CD4-positive, CD25-positive, alpha-beta regulatory T cell (primary cell): ENCODE measurements around the gene CD300LD. TPM values are rescaled to one million over a fixed set of nuclear protein-coding genes. Genes with fewer than 3 reads are reported as not detected.

ENCODE experiments used
- ATAC-seq, 2 donors: fragments of 150-1000 bp; cut with Tn5 transposase; one replicate each; pipeline ENCODE4 v1.10.0; 2021; ENCODE audit warnings: low read depth in 2 of 2, moderate number of reproducible peaks in 2 of 2, moderate library complexity in 1 of 2
- DNase-seq, 3 donors: peaks; one replicate each; pipeline versions ENCODE4 v3.0.0 to v3.0.0-alpha.2; 2012 to 2022; ENCODE audit warnings: mixed read lengths in 1 of 3
- H3K27ac ChIP-seq: one replicate; pipeline ENCODE4 v1.7.0; 2013; ENCODE audit warnings: mild to moderate bottlenecking, low read length; ENCODE audit not compliant: insufficient read depth, poor library complexity, severe bottlenecking
- H3K27me3 ChIP-seq: one replicate; pipeline ENCODE4 v1.7.0; 2013; ENCODE audit warnings: low read length; ENCODE audit not compliant: control insufficient read depth, insufficient read depth
- H3K36me3 ChIP-seq: one replicate; pipeline ENCODE4 v1.7.0; 2013; ENCODE audit warnings: mild to moderate bottlenecking, low read length, moderate library complexity; ENCODE audit not compliant: control insufficient read depth, insufficient read depth
- H3K4me1 ChIP-seq: 2 replicates; pipeline ENCODE4 v1.7.0; 2013; ENCODE audit warnings: mild to moderate bottlenecking, low read length; ENCODE audit not compliant: insufficient read depth, control insufficient read depth, poor library complexity, severe bottlenecking
- H3K4me3 ChIP-seq: one replicate; pipeline ENCODE4 v1.7.0; 2013; ENCODE audit warnings: low read depth, mild to moderate bottlenecking, low read length, moderate library complexity
- H3K9me3 ChIP-seq, 2 experiments: 1 replicate in 1 of 2; 2 replicates in 1 of 2; pipeline ENCODE4 v1.7.0; 2013; ENCODE audit warnings: low read length in 2 of 2, mild to moderate bottlenecking in 1 of 2, moderate library complexity in 1 of 2; ENCODE audit not compliant: control insufficient read depth in 2 of 2
- H3K27ac Mint-ChIP-seq, 3 donors: one replicate each; pipeline ENCODE4 v1.8.0; 2020 to 2022; ENCODE audit warnings: mild to moderate bottlenecking in 3 of 3, mixed read lengths in 3 of 3, moderate library complexity in 2 of 3
- H3K27me3 Mint-ChIP-seq: one replicate; pipeline ENCODE4 v1.8.0; 2022; ENCODE audit warnings: mild to moderate bottlenecking, mixed read lengths
- H3K36me3 Mint-ChIP-seq: one replicate; pipeline ENCODE4 v1.8.0; 2020; ENCODE audit warnings: mixed read lengths
- H3K4me1 Mint-ChIP-seq, 4 donors: one replicate each; pipeline ENCODE4 v1.8.0; 2020 to 2022; ENCODE audit warnings: mixed read lengths in 4 of 4, mild to moderate bottlenecking in 1 of 4
- H3K4me3 Mint-ChIP-seq, 4 donors: one replicate each; pipeline ENCODE4 v1.8.0; 2020 to 2022; ENCODE audit warnings: mild to moderate bottlenecking in 4 of 4, mixed read lengths in 4 of 4, moderate library complexity in 3 of 4
- H3K9me3 Mint-ChIP-seq, 7 donors: one replicate each; pipeline ENCODE4 v1.8.0; 2020 to 2022; ENCODE audit warnings: mixed read lengths in 7 of 7, mild to moderate bottlenecking in 3 of 7, moderate library complexity in 2 of 7
- polyA plus RNA-seq, 4 donors: library from polyadenylated mRNA; unstranded; fragments of 300-500 nt; fragmentation: Illumina TruSeq; gene quantifications; one replicate each; pipeline ENCODE4 v1.2.3, GENCODE V29; 2021
- total RNA-seq: library from RNA; stranded (reverse); gene quantifications from one replicate; pipeline ENCODE4 v1.2.3, GENCODE V29; 2022

Gene CD300LD
- total and polyA plus RNA-seq, 5 donors from 2014 or later = not detected

DNA sequence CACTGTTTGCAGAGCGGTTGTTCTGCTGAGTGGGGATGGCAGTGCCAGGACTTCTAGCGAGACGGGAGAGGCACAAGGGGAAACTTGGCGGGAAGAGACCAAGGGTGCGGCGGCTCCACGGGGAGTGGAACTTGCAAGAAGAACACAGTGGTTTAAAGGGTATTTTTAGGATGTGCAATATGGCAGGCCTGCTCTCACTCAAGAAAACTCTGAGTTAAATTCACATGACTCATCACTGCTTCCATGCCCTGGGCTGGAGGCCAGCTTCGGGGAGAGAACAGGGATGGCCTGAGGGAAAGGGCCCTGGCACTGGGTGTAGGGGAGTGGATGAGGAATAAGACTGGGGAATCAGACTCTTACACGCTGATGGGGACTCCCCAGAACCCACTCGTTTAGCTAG lies 13.3 kb upstream of the CD300LD start:
- Histone ChIP-seq H3K4me3 (no peak overlapping the region), H3K27me3 (peaks cover 6% of the 10 kb centered on the region), H3K36me3 (no peaks in the 10 kb centered on the region), H3K4me1 (no peaks in the 10 kb centered on the region), H3K27ac (no peak overlapping the region), H3K9me3 (no peaks in the 10 kb centered on the region)
- ATAC-seq (no peak), DNase-seq (no peak)
- no peaks in the 10 kb centered on the region for H3K36me3 Mint-ChIP-seq
- no peaks in the 10 kb centered on the region for H3K4me1 Mint-ChIP-seq
- peaks cover 25% of the 10 kb centered on the region for H3K27me3 Mint-ChIP-seq
- H3K4me3 Mint-ChIP-seq = no peak overlapping the region
- no peak overlapping the region for H3K27ac Mint-ChIP-seq
- H3K9me3 Mint-ChIP-seq = peaks cover 0 to 3% (median 1%) of the 10 kb centered on the region in 7 donors

DNA sequence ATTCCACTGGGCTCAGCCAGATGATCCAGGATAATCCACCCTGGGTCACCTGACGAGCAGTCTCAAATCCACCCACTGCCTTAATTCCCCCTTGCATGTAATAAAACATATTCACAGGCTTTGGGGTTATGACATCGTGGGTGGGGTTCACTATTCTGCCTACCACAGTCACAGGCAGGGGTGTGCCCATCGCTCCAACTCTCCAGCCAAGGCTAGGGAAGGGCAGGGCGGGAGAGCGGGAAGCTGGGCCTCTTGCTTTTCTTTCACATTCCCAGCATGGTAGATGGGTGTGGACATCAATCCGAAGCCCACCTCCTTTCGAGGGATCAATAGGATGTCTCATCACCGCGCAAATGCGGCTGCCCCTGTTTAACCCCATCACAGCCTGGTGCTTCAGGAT lies 12.7 kb upstream of the CD300LD start:
- Mint-ChIP-seq H3K27me3 (peaks cover 28% of the 10 kb centered on the region), H3K4me3 (no peak overlapping the region), H3K36me3 (no peaks in the 10 kb centered on the region), H3K4me1 (no peaks in the 10 kb centered on the region), H3K9me3 (peaks cover 0 to 3% (median 1%) of the 10 kb centered on the region in 7 donors), H3K27ac (no peak overlapping the region)
- Histone ChIP-seq H3K27me3 (peaks cover 3% of the 10 kb centered on the region), H3K9me3 (no peaks in the 10 kb centered on the region), H3K4me1 (no peaks in the 10 kb centered on the region), H3K4me3 (no peak overlapping the region), H3K27ac (no peak overlapping the region), H3K36me3 (no peaks in the 10 kb centered on the region)
- DNase-seq (no peak), ATAC-seq (no peak)

DNA sequence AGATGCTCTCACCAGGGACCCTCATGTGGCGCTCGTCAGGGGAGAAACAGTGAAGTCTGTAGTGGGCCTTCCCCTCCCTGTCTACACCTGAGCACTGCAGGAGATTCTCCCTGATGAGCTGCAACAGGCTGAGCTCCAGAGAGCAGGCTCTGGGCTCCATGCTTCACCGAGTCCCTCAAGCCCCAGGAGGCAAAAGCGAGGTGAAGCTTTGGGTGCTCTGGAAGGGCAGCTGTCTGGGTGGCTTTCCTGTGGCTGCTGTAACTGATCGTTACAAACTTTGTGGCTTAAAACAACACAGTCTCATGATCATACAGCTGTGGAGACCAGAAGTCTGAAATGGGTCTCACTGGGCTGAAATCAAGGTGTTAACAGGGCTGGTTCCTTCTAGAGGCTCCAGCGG lies 12.1 kb upstream of the CD300LD start:
- no peak overlapping the region for H3K4me3 Mint-ChIP-seq
- H3K4me1 Mint-ChIP-seq = no peaks in the 10 kb centered on the region

DNA sequence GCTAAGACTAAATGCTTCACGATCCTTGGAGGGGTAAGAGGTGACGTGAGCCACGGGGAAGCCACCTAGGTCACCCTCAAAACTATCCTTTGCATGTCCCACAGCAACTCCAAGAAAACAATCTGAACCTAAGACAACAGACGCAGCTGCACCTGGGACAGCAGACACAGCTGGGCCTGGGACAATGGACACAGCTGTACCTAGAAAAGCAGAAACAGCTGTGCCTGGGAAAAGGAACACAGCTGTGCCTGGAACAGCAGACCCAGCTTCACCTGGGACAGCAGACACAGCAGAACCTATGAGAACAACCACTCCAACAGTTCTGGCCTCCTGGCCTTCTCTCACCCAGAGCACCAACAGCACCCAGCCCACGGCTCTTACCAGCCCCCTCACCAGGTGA lies 11.7 kb upstream of the CD300LD start:
- ATAC-seq = no peak
- Mint-ChIP-seq H3K4me3 (no peak overlapping the region), H3K36me3 (no peaks in the 10 kb centered on the region)

More for the DNA sequence above, 12.1 kb upstream of the CD300LD start:
- Histone ChIP-seq H3K9me3 (no peaks in the 10 kb centered on the region), H3K36me3 (no peaks in the 10 kb centered on the region), H3K27ac (no peak overlapping the region), H3K4me3 (no peak overlapping the region), H3K4me1 (no peaks in the 10 kb centered on the region), H3K27me3 (peaks cover 3% of the 10 kb centered on the region)
- Mint-ChIP-seq H3K36me3 (no peaks in the 10 kb centered on the region), H3K27me3 (peaks cover 28% of the 10 kb centered on the region), H3K9me3 (peaks cover 0 to 3% (median 1%) of the 10 kb centered on the region in 7 donors), H3K27ac (no peak overlapping the region)
- ATAC-seq (no peak), DNase-seq (no peak)

DNA sequence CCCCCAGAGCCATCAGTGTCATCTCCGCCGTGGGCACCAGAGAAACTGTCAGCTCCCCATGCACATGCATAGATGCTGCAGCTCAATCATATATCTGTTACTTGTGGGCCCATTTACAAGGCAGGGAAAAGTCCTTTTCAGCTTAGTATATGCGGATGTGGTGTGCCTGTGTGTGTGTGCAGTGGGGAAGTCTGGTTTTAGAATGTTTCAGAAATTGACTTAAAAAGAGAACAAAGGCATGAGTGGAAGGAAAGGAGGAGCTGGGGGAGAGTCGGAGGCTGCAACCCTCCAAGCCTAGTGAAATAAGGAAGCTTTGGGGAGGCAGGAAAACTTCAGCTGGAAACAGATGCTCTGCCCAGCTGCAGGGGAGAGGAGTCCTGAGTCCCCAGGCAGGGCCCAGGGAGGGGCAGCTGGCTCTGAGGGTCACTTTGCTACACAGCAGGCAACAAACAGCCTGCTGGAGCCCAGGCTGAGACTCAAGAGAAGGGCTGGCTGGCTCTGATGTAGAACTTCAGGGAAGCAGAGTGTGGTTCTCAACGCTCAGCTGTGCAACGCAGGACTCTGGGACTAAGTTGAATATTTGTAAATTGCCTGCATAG lies 11.1 kb upstream of the CD300LD start:
- peak in 1 of 3 donors; percentile 17 for DNase-seq
- Mint-ChIP-seq H3K4me1 (peaks cover 0 to 7% (median 6%) of the 10 kb centered on the region in 4 donors), H3K27ac (no peak overlapping the region), H3K27me3 (peaks cover 25% of the 10 kb centered on the region), H3K9me3 (peaks cover 0 to 3% (median 1%) of the 10 kb centered on the region in 7 donors), H3K36me3 (no peaks in the 10 kb centered on the region), H3K4me3 (no peak overlapping the region)
- no peak overlapping the region for H3K4me3 ChIP-seq
- H3K36me3 ChIP-seq = no peaks in the 10 kb centered on the region
- ATAC-seq = no peak
- no peak overlapping the region for H3K27ac ChIP-seq
- H3K4me1 ChIP-seq = peaks cover 5% of the 10 kb centered on the region
- H3K9me3 ChIP-seq = no peaks in the 10 kb centered on the region
- peaks cover 3% of the 10 kb centered on the region for H3K27me3 ChIP-seq

More for the DNA sequence above, 11.7 kb upstream of the CD300LD start:
- Histone ChIP-seq H3K27ac (no peak overlapping the region), H3K4me1 (peaks cover 1% of the 10 kb centered on the region), H3K4me3 (no peak overlapping the region), H3K9me3 (no peaks in the 10 kb centered on the region), H3K27me3 (peaks cover 3% of the 10 kb centered on the region), H3K36me3 (no peaks in the 10 kb centered on the region)
- peaks cover 26% of the 10 kb centered on the region for H3K27me3 Mint-ChIP-seq
- H3K4me1 Mint-ChIP-seq = peaks cover 0 to 2% (median 2%) of the 10 kb centered on the region in 4 donors
- peaks cover 0 to 3% (median 1%) of the 10 kb centered on the region in 7 donors for H3K9me3 Mint-ChIP-seq
- no peak for DNase-seq
- H3K27ac Mint-ChIP-seq = no peak overlapping the region

DNA sequence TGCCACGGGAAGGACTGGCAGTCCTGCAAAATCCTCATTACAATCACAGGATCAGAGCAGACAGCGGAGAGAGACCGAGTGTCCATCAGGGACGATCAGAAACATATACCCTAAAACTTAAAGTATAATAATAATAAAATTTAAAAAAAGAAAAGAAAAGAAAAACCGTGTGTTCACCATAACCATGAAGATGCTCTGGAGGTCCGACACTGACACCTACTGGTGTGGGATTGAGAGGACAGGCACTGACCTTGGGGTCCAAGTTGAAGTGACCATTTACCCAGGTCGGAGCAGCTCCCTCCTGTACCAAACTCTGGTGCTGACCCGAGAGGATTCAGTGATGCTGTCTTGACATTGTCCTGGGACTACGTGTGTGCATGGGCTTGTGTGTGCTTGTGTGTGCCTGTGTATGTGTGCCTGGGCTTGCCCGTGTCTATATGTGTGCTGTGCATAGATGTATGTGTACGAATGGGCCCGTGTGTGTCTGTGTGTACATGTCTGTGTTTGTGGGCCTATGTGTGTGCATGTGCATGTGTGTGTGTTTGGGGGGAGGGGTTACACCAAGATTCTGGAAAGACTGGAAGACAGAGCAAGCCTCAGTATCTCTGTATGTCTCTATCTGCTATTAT lies 10.0 kb upstream of the CD300LD start:
- ATAC-seq (no peak), DNase-seq (peak in 1 of 3 donors; percentile 39)
- Mint-ChIP-seq H3K9me3 (peaks cover 0 to 2% (median 0%) of the 10 kb centered on the region in 7 donors), H3K4me1 (peaks cover 0 to 7% (median 6%) of the 10 kb centered on the region in 4 donors), H3K4me3 (no peak overlapping the region), H3K27ac (peak overlapping the region in 1 of 3 donors; percentile 7), H3K27me3 (peaks cover 15% of the 10 kb centered on the region), H3K36me3 (no peaks in the 10 kb centered on the region)
- no peak overlapping the region for H3K4me3 ChIP-seq
- peaks cover 3% of the 10 kb centered on the region for H3K27me3 ChIP-seq
- no peaks in the 10 kb centered on the region for H3K9me3 ChIP-seq
- no peak overlapping the region for H3K27ac ChIP-seq
- H3K4me1 ChIP-seq = peaks cover 5% of the 10 kb centered on the region
- no peaks in the 10 kb centered on the region for H3K36me3 ChIP-seq

DNA sequence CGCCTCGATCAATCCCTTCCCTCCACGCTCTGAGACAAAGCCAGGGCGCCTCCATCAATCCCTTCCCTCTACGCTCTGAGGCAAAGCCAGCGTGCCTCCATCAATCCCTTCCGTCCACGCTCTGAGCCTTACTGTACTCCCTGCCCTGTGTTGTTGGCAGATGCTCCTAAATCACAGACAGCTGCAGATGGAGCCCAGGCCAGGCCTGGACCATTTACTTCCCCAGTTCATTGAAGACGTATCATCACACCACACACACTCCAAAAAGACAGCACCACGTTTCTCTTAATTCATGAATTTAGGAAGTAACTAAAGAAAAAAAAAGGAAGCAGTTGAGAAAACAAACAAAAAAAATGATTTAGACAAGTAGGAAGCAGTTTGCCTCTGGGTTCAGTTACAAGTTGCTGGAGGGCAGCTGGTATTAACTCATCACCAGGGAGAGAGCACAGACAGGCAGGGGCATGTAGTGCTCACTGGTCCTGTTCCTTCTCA lies 7.4 kb upstream of the CD300LD start:
- H3K27ac Mint-ChIP-seq = peak overlapping the region in 1 of 3 donors; percentile 32
- ATAC-seq (no peak), DNase-seq (no peak)
- H3K4me1 Mint-ChIP-seq = peaks cover 0 to 7% (median 6%) of the 10 kb centered on the region in 4 donors
- no peak overlapping the region for H3K4me3 Mint-ChIP-seq
- Histone ChIP-seq H3K4me3 (no peak overlapping the region), H3K4me1 (peaks cover 5% of the 10 kb centered on the region), H3K9me3 (no peaks in the 10 kb centered on the region), H3K36me3 (no peaks in the 10 kb centered on the region), H3K27ac (no peak overlapping the region), H3K27me3 (peaks cover 9% of the 10 kb centered on the region)
- H3K36me3 Mint-ChIP-seq = no peaks in the 10 kb centered on the region
- H3K9me3 Mint-ChIP-seq = no peaks in the 10 kb centered on the region
- H3K27me3 Mint-ChIP-seq = peaks cover 22% of the 10 kb centered on the region
